Measurements from ENCODE around the gene AGMO.
"Not testable (repeated sequence)": the region's sequence is repeated elsewhere in the genome, so short reads cannot be mapped to it uniquely, and the experiment has no call there.

AGMO gene

DNA sequence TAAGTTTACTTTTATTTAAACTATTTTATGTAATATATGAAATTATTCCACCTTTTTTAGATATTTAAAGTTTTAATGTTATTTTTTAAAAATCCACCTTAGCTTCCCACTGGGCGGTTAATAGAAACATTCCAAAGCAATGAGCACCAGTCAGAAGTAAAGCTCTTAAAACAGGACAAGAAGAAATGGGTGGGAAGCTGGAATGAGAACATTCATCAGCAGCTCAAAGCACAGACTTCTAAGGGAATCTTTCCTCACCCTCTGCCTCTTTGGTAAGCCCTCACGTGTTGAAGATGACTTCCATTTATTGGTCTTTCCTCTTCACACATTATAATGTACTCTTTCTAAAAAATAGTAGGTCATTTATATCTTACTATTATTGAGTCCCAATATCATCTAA, 3.1 kb downstream of the AGMO start:
- DNase-seq, result no peak

DNA sequence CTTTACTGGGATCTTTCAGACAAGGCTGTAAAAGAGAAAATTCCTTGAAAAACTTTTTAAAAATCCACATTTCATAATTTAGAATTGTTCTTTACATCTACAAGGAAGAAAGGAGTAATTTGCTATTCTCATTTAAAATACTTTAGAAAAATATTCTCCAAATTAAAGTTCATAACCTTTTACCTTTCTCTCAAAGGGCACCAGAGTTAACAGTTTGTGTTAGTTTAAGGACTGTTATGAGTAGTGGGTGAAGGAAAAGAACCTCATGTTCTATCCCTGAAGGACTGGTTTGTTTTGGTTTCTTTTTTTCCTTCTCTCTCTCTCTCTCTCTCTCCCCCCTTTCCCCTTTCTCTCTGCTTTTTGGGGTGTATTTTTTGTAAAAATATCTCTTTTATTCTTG, 4.1 kb downstream of the AGMO start:
- no peak for DNase-seq

DNA sequence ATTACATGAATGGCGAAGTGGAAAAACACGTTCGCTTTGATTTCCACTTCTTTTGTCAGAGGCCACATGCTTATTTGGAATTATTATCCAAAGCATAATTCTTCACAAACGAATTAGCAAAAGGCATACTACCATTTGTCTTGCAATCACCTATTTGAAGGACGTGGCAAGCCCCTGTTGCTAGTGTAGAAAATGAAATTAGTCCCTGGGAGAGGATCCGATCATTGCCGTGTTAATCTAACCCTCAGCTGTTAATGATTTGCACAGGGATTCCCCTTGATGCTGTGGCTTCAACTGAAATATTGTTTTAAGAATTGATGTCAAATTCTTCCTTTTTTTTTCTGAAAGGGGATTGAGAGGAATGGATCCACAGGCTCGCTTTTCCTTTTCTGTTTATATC, 4.6 kb downstream of the AGMO start:
- no peak for DNase-seq

DNA sequence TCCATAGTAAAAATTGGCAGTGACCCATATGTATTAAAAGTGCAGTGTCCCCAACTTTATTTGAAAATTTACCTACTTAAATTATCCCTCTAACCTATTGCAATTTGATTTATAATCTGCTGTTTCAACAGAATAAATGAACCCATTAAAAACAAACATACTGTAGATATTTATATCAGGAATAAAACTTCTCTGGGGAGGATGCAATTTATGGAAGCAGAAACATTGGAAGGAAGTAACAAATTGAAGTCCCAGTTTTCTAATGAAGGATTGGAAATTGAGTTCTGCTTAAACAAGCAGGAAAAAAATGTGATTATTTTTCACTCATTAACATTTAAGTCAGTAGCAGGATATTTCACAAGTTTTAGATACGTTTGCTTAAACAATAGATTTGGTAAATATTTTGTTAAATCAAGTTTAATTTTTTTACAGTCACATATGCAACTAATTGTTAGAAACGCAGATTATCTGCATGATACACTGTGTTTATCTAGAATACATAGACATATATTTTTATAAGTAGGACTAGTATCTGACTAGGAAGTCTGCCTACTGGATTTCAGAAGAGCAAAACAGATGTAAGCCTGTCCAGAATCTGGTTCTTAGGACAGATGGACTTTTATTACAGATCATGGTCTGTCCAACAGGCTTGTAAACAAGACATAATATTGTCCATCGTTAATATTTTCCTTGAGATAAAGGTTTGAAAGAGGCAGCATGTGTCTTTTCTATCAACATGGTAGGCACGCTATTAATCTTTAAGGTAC, 5.3 kb downstream of the AGMO start:
- DNase-seq, result no peak

DNA sequence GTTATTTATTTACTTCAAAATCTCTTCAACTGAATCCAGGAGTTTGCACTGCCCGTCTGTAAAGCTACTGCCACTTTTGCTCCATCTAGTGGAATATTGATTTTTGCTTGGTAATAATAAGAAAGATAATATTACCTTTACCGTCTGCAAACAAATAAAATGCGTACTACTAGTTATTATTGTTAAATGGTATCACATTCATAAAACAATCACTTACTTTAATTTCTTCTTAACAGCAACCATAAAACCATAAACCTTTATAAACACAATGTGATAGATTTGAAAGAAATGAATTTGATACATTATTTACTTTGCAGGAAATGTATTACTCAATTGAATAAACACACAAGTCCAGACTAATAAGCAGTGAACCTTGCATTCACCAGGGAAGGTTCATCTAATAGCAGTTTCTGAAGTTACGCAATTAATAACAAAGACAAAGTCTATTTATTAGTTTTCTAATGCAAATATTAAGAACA, 6.4 kb downstream of the AGMO start:
- no peak for DNase-seq

DNA sequence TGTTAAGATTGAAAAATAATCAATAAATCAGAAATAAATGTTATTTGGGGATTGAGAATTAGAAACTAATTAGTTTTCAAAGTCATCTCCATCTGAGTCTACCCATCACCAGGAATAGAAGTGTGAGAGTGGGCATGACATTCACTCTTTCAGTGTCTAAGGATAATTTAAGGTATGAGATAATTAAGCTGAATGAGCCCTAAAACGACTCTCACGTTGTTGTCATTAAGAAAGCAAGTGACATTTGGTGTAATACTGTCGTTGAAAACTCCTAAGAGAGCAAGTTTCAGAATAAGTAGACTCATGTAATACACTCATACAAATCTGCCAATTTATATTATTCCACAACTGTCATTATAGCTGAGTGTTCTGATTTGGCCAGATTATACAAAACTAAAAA, 7.1 kb downstream of the AGMO start:
- DNase-seq, result no peak

DNA sequence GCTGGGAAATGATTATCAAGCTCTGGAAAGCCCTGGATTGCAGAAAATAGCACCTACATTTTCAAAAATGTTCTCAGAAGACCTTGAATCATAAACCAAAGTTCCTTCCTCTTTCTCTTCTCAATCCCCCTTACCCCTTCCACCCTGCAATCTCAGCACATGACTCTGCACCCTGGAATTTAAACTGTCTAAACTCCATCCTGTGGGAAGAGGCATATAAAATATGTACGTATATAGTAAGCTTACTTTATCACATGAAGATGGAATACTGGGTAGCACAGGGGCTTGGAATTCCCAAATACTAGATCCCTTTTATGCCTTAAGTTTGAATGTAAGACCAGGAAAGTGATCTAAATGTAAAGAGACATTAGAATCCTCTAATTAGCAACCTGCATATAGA, 7.7 kb downstream of the AGMO start:
- no peak for DNase-seq

DNA sequence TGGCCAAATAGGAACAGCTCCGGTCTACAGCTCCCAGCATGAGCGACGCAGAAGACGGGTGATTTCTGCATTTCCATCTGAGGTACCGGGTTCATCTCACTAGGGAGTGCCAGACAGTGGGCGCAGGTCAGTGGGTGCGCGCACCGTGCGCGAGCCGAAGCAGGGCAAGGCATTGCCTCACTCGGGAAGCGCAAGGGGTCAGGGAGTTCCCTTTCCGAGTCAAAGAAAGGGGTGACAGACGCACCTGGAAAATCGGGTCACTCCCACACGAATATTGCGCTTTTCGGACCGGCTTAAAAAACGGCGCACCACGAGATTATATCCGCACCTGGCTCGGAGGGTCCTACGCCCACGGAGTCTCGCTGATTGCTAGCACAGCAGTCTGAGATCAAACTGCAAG, 14.5 kb downstream of the AGMO start:
- DNase-seq, result not testable (repeated sequence)

DNA sequence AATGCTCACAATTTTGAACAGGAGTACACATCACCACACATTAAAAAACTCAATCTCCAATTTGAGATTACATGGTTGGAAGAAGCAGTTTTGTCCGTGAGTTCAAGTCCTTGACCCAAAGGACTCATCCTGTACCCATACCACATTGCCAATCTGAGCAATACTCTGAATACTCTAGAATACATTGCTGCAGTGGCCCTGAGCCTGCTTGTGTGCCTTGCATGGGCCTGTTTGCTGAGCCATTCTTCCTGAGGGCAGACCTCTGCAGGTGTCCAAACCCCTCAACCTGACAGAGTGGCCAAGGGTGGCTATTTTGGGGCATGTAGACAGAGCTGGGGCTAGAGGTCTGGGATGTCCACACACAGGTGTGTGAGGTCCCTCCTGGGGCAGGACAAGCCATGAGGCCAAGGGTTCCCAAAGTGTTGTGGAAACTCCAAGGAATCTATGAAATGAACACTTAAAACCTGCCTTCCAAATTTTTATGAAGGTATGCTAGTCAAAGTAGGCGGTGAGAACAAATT, 15.5 kb downstream of the AGMO start:
- no peak for DNase-seq

DNA sequence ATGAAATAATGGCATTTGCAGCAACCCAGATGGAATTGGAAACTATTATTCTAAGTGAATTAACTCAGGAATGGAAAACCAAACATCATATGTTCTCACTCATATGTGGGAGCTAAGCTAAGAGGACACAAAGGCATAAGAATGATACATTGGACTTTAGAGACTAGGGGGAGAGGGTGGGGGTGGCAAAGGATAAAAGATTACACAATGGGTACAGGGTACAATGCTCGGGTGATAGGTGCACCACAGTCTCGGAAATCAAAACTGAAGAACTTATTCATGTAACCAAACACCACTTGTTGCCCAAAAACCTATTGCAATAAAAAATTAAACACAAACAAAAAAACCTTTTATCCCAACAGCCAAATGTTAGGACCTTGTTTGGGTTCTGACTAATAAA, 17.8 kb downstream of the AGMO start:
- no peak for DNase-seq

DNA sequence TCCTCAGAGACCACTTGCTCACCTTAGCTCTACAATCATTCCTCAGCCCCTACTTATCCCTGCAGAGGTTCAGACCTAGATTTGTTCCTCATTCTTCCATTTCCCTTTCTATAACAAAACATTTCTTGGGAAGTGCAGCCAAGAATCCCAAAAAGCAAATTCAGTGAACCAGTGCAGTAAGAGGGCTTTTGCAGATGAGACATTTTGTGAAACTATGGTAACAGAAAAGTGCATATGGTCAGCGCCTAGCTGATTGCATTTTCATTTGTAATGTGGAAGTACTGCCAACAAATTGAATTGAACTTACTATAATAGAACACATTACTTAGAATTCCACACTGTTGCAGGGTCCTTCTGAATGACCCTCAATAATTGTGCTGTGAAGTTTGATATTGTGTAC, 18.6 kb downstream of the AGMO start:
- no peak for DNase-seq

DNA sequence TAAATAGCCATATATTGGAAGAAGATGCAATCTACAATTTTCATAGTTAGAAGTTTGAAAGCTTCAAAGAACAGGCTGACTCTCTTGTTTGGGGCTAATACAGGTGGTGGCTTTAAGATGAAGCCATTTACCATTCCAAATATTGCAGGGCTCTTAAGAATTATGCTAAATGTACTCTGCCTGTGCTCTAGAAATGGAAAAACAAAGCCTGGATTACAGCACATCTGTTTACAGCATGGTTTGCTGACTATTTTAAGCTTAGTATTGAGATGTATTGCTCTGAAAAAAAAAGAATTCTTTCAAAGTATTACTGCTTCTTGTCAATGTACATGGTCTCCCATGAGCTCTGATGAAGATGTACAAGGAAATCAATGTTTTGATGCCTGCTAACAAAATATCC, 34.2 kb downstream of the AGMO start:
- DNase-seq, result no peak

DNA sequence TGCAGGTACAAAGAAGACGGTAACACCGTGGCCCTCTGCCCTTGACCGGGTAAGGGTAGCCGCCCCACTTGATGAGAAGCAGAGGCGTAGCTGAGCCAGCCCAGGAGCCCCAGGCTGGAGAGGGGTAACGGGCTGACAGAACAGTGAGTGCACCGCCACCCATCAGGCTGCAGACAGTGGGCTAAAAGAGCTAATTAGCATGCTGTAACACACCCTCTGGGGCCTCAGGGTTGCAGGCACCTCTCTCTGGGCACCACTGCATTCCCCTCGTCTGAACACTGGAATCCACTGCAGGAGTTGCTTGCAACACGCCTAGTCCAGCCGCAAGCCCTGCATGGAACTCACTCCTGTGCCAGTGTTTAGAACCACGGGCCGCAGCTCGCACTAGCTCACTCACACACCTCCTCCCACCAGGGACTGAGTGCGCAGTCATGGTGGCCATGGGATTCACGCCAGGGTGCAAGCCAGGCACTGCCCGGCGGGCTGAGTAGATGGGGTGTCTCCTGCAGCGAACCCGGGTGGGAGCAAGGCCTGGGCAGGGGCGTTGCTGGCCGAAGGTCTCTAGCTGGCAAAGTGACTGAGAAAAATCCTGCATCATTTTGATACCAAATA, 36.1 kb downstream of the AGMO start:
- DNase-seq, result no peak

DNA sequence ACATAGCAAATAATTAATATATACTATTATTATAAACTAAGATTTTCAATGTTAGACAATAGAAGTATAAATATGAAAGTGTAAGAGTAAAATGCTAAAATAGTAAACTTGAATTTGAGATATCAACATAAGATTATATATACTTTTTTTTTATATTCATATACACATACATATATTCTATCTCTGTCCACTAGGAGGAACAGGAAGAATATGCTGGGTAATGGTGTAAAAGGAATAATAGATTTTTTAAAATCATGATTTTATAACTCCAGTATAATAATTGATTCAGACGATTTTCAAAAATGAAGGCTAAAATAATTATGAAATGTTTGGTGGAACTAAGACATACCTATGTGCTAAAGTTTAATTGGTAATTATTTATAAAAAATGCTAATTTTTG, 37.7 kb downstream of the AGMO start:
- no peak for DNase-seq

DNA sequence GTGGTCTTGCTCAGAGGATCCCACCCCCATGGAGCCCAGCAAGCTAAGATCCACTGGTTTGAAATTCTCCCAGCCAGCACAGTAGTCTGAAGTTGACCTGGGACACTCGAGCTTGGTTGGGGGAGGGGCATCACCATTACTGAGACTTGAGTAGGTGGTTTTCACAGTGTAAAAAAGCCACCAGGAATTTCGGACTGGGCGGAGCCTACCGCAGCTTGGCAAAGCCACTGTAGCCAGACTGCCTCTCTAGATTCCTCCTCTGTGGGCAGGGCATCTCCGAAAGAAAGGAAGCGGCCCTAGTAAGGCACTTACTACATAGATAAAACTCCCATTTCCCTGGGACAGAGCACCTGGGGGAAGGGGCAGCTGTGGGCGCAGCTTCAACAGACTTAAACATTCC, 44.0 kb downstream of the AGMO start:
- not testable (repeated sequence) for DNase-seq

DNA sequence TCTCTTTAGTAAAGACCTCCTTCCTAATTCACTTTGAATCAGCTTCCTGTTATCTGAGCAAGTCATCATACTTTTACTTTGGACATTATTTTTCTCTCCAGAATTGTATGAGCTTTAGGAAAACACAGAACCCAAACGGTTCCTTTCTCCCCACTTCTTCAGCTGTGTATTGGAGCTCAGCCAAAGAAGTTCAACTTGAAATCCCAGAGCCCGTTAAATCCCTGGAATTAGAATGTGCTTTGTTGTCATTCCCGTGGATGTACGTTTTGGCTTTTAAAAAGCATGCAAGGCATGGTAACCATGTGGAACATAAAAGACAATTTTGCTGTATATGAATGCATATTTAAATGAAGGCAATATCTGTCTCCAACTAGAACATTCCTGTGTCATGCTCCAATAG, 46.6 kb downstream of the AGMO start:
- DNase-seq, result no peak

DNA sequence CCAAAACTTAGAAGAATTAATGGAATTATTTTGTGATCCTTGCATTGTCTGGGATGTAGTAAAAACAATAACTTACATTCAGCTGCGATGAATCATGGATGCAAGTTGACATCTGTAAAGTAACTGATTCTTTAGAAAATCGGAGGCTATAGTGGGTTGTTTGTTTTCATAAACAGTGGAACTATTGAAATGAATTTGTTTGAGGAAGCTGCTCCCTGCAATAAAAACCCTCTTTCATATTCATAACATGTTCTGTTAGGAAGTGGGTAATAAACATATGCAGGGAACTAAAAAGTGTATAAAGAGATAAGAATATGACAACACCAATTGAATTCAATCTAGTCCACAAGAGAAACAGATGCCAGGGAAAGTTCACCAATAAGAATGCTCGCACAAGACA, 53.6 kb downstream of the AGMO start:
- no peak for DNase-seq

DNA sequence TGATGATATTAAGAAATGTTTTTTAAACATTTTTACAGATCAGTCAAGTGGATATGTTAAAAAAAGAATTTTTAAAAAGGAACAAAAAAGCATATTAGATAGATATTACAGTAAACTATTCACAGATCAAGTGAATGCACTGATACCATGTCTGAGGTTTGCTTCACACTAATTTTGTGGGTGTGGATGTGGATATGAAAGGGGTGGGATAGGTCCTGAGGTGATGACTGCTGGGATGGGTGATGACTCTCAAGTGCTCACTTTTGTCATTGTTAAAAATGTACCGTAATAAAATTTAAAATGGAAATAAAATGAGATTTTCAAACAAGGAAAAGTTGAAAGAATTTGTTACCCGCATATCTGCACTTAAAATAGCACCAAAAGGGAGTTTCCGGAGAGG, 54.1 kb downstream of the AGMO start:
- no peak for DNase-seq

DNA sequence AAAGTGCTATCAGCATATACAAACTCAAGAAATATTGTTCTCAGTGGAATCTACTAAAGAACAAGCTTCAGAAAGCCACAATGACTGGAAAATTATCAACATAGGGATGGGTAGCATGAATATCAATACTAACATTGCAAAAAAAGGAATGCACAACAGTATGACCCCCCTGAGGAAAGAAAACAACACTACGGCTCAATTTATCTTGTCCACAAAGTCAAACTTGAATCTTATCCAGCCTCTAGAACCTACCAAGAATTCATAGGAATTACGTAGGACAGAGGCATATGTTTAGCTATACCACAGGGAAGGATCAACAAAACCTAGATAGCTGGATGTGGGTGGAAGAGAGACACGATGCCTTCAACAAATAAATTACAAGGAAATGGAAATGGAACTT, 54.6 kb downstream of the AGMO start:
- no peak for DNase-seq

DNA sequence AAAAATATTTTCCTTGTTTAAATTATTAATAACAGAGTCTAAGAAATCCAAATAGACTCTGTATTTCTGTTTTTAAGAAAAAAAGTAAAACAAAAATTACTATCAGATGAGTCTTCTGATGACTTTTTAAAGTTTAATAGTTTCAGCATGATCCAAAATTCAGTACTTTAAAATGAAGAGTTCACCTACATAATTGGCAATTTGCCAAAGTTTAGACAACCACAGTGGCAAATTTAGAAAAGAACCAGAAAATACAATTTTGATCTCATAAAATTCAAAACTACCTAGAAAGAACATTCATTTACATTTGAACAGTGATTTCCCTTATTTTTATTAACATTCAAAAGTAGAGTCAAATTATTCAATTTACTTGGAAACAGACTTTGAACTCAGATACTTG, 56.1 kb downstream of the AGMO start:
- DNase-seq, result no peak

DNA sequence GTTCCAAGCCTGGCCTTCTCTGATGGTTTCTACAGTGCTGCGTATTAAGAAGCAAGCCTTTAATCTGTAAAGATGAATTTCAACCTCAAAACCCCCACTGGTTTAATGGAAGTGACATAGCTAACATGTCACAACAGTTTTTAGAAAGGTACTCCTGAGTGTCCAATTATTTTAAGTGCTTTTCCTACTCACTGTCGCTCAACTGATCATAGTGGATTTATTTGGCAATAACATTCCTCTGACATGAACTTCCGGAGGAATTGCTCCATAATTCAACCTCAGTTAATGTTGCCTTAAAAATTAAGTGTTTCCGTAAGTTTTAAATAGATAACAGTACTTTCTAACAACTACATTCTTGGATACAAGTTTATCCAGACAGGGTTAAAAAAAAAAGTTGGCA, 57.5 kb downstream of the AGMO start:
- DNase-seq, result no peak

DNA sequence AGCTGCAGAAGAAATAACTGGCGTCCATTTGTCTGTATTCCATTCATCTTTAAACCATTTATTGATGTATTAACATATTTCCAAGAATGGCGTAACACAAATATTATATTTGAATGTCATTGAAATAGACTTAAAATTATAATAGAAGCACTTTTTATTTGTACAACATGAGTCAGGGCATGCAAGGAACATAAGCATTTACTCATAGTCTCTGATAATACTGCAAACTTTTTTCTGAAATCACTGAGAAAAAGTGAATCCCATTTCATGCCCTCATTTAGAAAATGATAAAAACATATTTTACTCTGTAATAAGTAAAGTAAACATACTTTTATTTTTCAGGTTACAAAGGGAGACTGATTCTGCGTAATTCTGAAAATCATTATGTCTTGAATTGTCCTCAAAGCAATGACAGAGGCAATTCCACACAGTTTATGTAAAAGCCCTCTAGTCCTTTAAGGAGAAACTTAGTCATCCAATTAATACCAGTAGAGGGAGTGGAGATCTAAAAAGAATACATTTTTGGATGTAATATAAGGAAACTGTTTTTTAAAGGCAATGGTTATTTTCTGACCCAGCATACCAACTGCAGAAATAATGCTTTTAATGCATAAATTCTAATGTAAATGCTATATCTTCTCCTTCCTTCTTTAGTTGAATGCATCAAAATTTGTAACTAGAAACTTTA, 58.1 kb downstream of the AGMO start:
- DNase-seq, result no peak

DNA sequence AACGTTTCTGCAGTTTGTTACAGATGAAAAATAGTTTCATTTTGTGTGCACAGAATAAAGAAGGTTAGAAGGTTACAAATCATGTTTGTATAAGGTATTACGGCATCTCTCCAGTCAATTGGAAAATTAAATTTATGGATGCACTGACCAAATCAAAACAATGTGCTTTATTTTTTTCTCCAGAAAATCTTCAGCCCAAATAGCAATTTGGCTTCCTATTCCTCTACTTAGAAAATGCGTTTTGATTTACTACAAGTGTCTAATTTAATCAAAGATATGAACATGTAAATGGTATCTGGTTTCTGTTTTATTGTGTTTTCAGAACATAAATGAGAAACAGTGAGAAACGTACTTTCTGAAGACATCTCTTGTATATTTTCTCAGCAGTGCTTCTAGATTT, 63.4 kb downstream of the AGMO start:
- no peak for DNase-seq

DNA sequence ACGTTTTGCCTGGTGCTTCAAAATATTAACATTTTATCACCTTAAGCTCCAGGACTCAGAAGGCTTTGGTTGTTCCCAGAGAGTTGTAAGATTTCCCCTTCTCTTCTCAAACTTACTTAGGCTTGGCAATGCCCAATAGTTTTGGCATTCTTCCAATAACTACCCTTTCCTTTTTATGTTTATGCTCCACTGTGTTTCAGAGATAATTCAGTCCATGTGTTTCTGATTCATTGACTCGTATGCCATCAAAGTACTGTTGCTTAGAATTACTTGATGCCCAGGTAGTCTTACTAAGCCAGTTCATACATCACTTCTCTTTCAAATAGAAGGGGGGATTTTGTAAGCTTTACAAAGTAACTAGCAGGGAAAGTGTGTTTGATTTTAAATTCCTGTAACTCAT, 66.6 kb downstream of the AGMO start:
- no peak for DNase-seq
